GM12874 (cell line): ENCODE results near the gene ANGPTL2.

ENCODE experiments used
- CTCF ChIP-seq: IDR thresholded peaks from 2 replicates; pipeline ENCODE4 v1.5.1; 2011; ENCODE audit warnings: low read depth, mild to moderate bottlenecking, control low read depth, low read length, moderate library complexity; ENCODE audit not compliant: insufficient read depth

The ANGPTL2 gene

GRCh38 chr9:127142291-127142690, 19.9 kb upstream of the ANGPTL2 start:
- no peak for TF ChIP-seq CTCF

GRCh38 chr9:127140842-127141675, 18.6 kb upstream of the ANGPTL2 start:
- TF ChIP-seq CTCF, result no peak

- TF ChIP-seq CTCF, result no peak
Measured at GRCh38 chr9:127140181-127140580, 17.7 kb upstream of the ANGPTL2 start.

GRCh38 chr9:127139775-127140174, 17.3 kb upstream of the ANGPTL2 start:
- TF ChIP-seq CTCF, result no peak

GRCh38 chr9:127139071-127139731, 16.8 kb upstream of the ANGPTL2 start:
- TF ChIP-seq CTCF, result no peak

- no peak for TF ChIP-seq CTCF
Measured at GRCh38 chr9:127138444-127138843, 16.0 kb upstream of the ANGPTL2 start.

- TF ChIP-seq CTCF, result no peak
Measured at GRCh38 chr9:127137640-127138360, 15.4 kb upstream of the ANGPTL2 start.
